ENCODE measurements around the gene TBXAS1.
"Not testable (repeated sequence)": the region's sequence is repeated elsewhere in the genome, so short reads cannot be mapped to it uniquely, and the experiment has no call there.

Gene TBXAS1

DNA sequence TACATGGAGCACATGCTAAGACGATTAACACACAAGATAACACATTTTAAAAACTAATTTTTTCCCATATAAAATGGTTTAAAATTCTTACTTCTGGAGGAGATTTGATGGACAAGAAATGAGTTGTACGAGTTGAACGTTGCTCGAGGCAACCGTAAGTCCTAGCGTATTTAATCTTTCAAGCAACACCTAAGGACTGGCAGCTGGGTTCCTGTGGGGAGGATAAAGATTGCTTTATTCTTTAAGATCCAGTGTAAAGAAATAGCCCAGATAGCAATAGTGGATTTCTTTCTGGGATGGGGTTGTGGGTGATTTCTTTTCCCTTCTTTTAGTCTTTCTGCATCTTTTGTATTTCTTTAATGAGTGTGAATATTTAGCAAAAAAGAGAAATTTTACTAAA, 9.8 kb downstream of the TBXAS1 start:
- Histone ChIP-seq H3K4me2 (ENCODE audit: low read depth, low read length) (no peak overlapping the region), H3K9me3 (replicated peaks; ENCODE audit: insufficient read depth, low read length) (no peaks in the 10 kb centered on the region)
- TF ChIP-seq EZH2phosphoT487 (IDR thresholded peaks at IDR 0.05; ENCODE audit: low read length) (no peak), EZH2 (optimal IDR thresholded peaks at IDR 0.05; ENCODE audit: low read depth, low read length) (no peak)
- TF ChIP-seq, protein P1, sequence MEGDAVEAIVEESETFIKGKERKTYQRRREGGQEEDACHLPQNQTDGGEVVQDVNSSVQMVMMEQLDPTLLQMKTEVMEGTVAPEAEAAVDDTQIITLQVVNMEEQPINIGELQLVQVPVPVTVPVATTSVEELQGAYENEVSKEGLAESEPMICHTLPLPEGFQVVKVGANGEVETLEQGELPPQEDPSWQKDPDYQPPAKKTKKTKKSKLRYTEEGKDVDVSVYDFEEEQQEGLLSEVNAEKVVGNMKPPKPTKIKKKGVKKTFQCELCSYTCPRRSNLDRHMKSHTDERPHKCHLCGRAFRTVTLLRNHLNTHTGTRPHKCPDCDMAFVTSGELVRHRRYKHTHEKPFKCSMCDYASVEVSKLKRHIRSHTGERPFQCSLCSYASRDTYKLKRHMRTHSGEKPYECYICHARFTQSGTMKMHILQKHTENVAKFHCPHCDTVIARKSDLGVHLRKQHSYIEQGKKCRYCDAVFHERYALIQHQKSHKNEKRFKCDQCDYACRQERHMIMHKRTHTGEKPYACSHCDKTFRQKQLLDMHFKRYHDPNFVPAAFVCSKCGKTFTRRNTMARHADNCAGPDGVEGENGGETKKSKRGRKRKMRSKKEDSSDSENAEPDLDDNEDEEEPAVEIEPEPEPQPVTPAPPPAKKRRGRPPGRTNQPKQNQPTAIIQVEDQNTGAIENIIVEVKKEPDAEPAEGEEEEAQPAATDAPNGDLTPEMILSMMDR (IDR thresholded peaks at IDR 0.05; ENCODE audit: low read length), result no peak

DNA sequence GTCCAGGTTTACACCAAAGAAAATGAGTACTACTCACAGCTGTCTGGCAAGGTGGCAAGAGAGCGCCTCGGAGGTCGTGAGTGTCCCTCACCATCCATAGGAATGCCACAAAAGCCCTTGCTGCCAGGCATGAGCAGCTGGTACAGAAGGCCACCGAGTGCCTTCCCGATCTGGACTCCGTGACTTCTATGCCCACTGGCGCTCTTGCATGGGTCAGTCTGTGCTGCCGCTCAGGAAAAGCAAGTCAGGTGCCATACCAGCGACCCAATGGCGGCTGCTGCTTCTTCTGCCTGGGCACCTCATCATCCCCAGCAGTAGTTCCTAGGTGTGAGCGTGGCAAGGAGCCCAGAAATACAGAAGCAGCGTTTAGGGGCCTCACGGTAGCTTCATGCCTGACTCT, 11.7 kb downstream of the TBXAS1 start:
- Histone ChIP-seq H3K4me2 (ENCODE audit: low read depth, low read length) (no peak overlapping the region), H3K27me3 (replicated peaks; ENCODE audit: insufficient read depth, low read length) (no peaks in the 10 kb centered on the region), H3K9me3 (replicated peaks; ENCODE audit: insufficient read depth, low read length) (no peaks in the 10 kb centered on the region), H3F3A (ENCODE audit: insufficient read depth, low read length) (no peaks in the 10 kb centered on the region), H3K9ac (ENCODE audit: low read length) (no peak overlapping the region), H4K20me1 (ENCODE audit: insufficient read depth, low read length) (no peaks in the 10 kb centered on the region), H3K4me3 (ENCODE audit: low read length) (no peak overlapping the region), H3K79me2 (ENCODE audit: low read length) (no peaks in the 10 kb centered on the region), H3K27ac (ENCODE audit: low read length) (no peak overlapping the region), H3K9me2 (replicated peaks; ENCODE audit: insufficient read depth, low read length) (no peaks in the 10 kb centered on the region), H2AFZ (ENCODE audit: low read length) (no peak overlapping the region), H3K36me3 (replicated peaks; ENCODE audit: insufficient read depth, low read length) (no peaks in the 10 kb centered on the region), H3K4me1 (ENCODE audit: low read length) (no peaks in the 10 kb centered on the region)
- no peak for TF ChIP-seq EZH2phosphoT487 (IDR thresholded peaks at IDR 0.05; ENCODE audit: low read length)
- TF ChIP-seq EZH2 (optimal IDR thresholded peaks at IDR 0.05; ENCODE audit: low read depth, low read length), result no peak
- TF ChIP-seq, protein P1 (IDR thresholded peaks at IDR 0.05; ENCODE audit: low read length), result no peak
- no peak for DNase-seq

More for the DNA sequence above, 9.8 kb downstream of the TBXAS1 start:
- Histone ChIP-seq H3K9me2 (replicated peaks; ENCODE audit: insufficient read depth, low read length) (no peaks in the 10 kb centered on the region), H3K27me3 (replicated peaks; ENCODE audit: insufficient read depth, low read length) (no peaks in the 10 kb centered on the region), H3F3A (ENCODE audit: insufficient read depth, low read length) (no peaks in the 10 kb centered on the region), H3K79me2 (ENCODE audit: low read length) (no peaks in the 10 kb centered on the region), H4K20me1 (ENCODE audit: insufficient read depth, low read length) (no peaks in the 10 kb centered on the region), H2AFZ (ENCODE audit: low read length) (no peak overlapping the region), H3K9ac (ENCODE audit: low read length) (no peak overlapping the region), H3K36me3 (replicated peaks; ENCODE audit: insufficient read depth, low read length) (no peaks in the 10 kb centered on the region), H3K4me3 (ENCODE audit: low read length) (no peak overlapping the region), H3K4me1 (ENCODE audit: low read length) (no peaks in the 10 kb centered on the region), H3K27ac (ENCODE audit: low read length) (no peak overlapping the region)
- no peak for DNase-seq

DNA sequence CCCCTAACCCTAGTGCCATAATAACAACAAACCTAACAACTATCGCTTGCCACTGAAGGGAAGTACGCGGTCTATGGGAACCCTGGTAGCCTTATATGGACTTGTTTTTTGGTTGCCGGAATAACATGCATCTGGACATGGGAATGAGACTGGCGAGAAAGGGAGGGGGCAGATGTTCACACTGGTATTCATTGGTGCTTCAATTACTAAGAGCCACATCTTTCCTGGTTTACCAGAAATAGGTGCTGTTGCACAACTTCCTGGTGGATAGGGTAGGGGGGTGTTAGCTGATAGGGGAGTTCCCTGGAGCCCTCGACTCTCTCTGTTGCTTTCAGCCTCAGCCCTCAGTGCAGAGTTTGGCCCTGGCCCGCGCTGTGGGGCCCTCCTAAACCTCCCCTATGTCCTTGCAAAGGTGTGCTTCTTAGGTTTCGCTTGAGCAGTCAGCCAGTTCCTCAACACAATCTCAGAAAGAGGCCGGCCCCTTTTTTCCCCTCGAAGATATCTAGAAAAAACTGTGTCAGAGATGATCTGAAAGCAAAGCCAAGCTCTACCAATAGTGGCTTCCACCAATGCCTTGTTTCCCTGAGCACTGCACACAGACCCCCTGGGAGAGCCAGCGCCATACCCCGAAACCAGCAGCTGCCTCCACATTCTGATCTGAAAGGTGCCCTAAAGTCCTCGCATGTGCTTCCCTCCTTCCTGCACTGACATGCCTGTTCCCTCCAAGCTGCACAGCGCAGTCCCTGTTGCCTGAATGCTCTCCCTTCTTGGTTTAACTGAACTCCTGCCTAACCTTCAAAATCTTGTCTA, 13.5 kb downstream of the TBXAS1 start:
- no peaks in the 10 kb centered on the region for H4K20me1 ChIP-seq (ENCODE audit: insufficient read depth, low read length)
- H3K4me3 ChIP-seq (ENCODE audit: low read length), result peak overlapping the region; percentile 8; the same call in 1 of the 2 replicates
- no peak overlapping the region for H3K27ac ChIP-seq (ENCODE audit: low read length)
- H2AFZ ChIP-seq (ENCODE audit: low read length), result peak overlapping the region; percentile 24; the same call in 1 of the 2 replicates
- no peaks in the 10 kb centered on the region for H3K9me3 ChIP-seq (replicated peaks; ENCODE audit: insufficient read depth, low read length)
- no peak for DNase-seq
- no peaks in the 10 kb centered on the region for H3F3A ChIP-seq (ENCODE audit: insufficient read depth, low read length)
- H3K9ac ChIP-seq (ENCODE audit: low read length), result no peak overlapping the region
- no peaks in the 10 kb centered on the region for H3K4me1 ChIP-seq (ENCODE audit: low read length)
- H3K36me3 ChIP-seq (replicated peaks; ENCODE audit: insufficient read depth, low read length), result no peaks in the 10 kb centered on the region
- H3K79me2 ChIP-seq (ENCODE audit: low read length), result no peaks in the 10 kb centered on the region
- peak overlapping the region; percentile 5; the same call in 1 of the 2 replicates for H3K4me2 ChIP-seq (ENCODE audit: low read depth, low read length)
- TF ChIP-seq EZH2phosphoT487 (IDR thresholded peaks at IDR 0.05; ENCODE audit: low read length), result no peak
- no peak for TF ChIP-seq EZH2 (optimal IDR thresholded peaks at IDR 0.05; ENCODE audit: low read depth, low read length)
- TF ChIP-seq, protein P1 (IDR thresholded peaks at IDR 0.05; ENCODE audit: low read length), result no peak
- H3K27me3 ChIP-seq (replicated peaks; ENCODE audit: insufficient read depth, low read length), result no peaks in the 10 kb centered on the region
- H3K9me2 ChIP-seq (replicated peaks; ENCODE audit: insufficient read depth, low read length), result no peaks in the 10 kb centered on the region

DNA sequence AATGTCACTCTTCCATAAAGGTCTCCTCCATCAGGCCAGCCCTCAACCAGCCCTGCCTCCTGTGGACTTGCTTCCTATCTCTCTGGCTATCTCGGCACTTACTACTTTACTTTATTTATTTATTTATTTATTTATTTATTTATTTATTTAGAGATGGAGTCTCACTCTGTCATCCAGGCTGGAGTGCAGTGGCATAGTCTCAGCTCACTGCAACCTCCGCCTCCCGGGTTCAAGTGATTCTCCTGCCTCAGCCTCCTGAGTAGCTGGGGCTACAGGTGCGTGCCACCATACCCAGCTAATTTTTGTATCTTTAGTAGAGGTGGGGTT, 14.1 kb downstream of the TBXAS1 start:
- not testable (repeated sequence) for H3K9me3 ChIP-seq (replicated peaks; ENCODE audit: insufficient read depth, low read length); DNase-seq; H2AFZ ChIP-seq (ENCODE audit: low read length); H3K27ac ChIP-seq (ENCODE audit: low read length); H3K36me3 ChIP-seq (replicated peaks; ENCODE audit: insufficient read depth, low read length); H3K9me2 ChIP-seq (replicated peaks; ENCODE audit: insufficient read depth, low read length); H3K4me2 ChIP-seq (ENCODE audit: low read depth, low read length); H3K27me3 ChIP-seq (replicated peaks; ENCODE audit: insufficient read depth, low read length); H3K4me3 ChIP-seq (ENCODE audit: low read length); H3K4me1 ChIP-seq (ENCODE audit: low read length); H3K79me2 ChIP-seq (ENCODE audit: low read length); H3F3A ChIP-seq (ENCODE audit: insufficient read depth, low read length); H4K20me1 ChIP-seq (ENCODE audit: insufficient read depth, low read length); H3K9ac ChIP-seq (ENCODE audit: low read length)
